ENCODE data around the gene IRAK1. TPM values are rescaled to one million over a fixed set of nuclear protein-coding genes. Genes with fewer than 3 reads are reported as not detected.

Gene IRAK1
- total and polyA plus RNA-seq, 10 of the 15 experiments (the other 5 are each of a cell fraction or from before 2014, with no cell fraction given) = 4.2 to 136 (median 39.5) TPM

- H4K20me1 ChIP-seq (ENCODE audit: control insufficient read depth, insufficient read depth) = no peaks in the 10 kb centered on the region
- no peak for DNase-seq (ENCODE audit: low read depth, low spot score)
- H3K4me3 ChIP-seq = peak overlapping the region; percentile 85
- TSS peak; percentile 46 for BruUV-seq (replicated peaks)
- peaks cover 0 to 5% of the 10 kb centered on the region in 2 experiments; a peak in 3 of 4 replicates for H3K36me3 ChIP-seq (ENCODE audit: control insufficient read depth in 2 of 2, insufficient read depth in 2 of 2, low read length in 1 of 2)
- no peak for FAIRE-seq
- POLR2A ChIA-PET = interaction anchor here (0.7 to 2.0 kb wide), 10 partner anchors 9 to 92 kb away, joined by 3 to 11 read pairs (median 3); partner anchors contain the start of gene HCFC1
- intact Hi-C loops (cut with micrococcal nuclease; ENCODE audit: unreplicated experiment) (no loop called here), in situ Hi-C loops (cut with MboI) (no loop called here)
- H3K9ac ChIP-seq (ENCODE audit: control insufficient read depth, insufficient read depth, low read length) = peak overlapping the region; percentile 86
- RAD21 ChIA-PET (ENCODE audit: unreplicated experiment) = interaction anchor here (1.1 to 1.8 kb wide), 6 partner anchors 11 to 96 kb away, joined by 3 to 10 read pairs (median 4); partner anchors contain the start of gene MECP2
- H3K27ac ChIP-seq (ENCODE audit: control insufficient read depth, insufficient read depth) = peak overlapping the region; percentile 82
- peak overlapping the region; percentile 66 for H3K4me2 ChIP-seq (ENCODE audit: control insufficient read depth, insufficient read depth)
- H3K79me2 ChIP-seq (ENCODE audit: control insufficient read depth, insufficient read depth, low read length) = peaks cover 41% of the 10 kb centered on the region
- peak; percentile 11 for ATAC-seq
- peaks cover 14% of the 10 kb centered on the region for H3K4me1 ChIP-seq (ENCODE audit: control insufficient read depth, insufficient read depth, low read length)
- TF ChIP-seq JUND (IDR thresholded peaks at IDR 0.05; ENCODE audit: low read depth, low read length) (no peak), ZNF207 (IDR thresholded peaks at IDR 0.05; ENCODE audit: borderline replicate concordance) (no peak), SMARCA5 (IDR thresholded peaks at IDR 0.05) (no peak), CBX3 (IDR thresholded peaks at IDR 0.05; ENCODE audit: borderline replicate concordance, low read depth) (no peak), KDM1A (IDR thresholded peaks at IDR 0.05; ENCODE audit: borderline replicate concordance) (no peak), ETV6 (conservative IDR thresholded peaks at IDR 0.05 in 1 of 2, IDR thresholded peaks at IDR 0.05 in 1 of 2; ENCODE audit: borderline replicate concordance in 1 of 2, low read depth in 1 of 2) (no peak), ZNF274 (IDR thresholded peaks at IDR 0.05; ENCODE audit: insufficient read depth, insufficient read length) (no peak), PAX5 (IDR thresholded peaks at IDR 0.05; ENCODE audit: borderline replicate concordance, low read depth, low read length) (no peak), NFXL1 (IDR thresholded peaks at IDR 0.05; ENCODE audit: borderline replicate concordance) (no peak), HDAC2 (IDR thresholded peaks at IDR 0.05) (no peak), NFYA (IDR thresholded peaks at IDR 0.05; ENCODE audit: borderline replicate concordance, low read depth, low read length) (no peak), EP300 (IDR thresholded peaks at IDR 0.05; ENCODE audit: borderline replicate concordance in 1 of 2, control insufficient read depth in 1 of 2, low read depth in 2 of 2, low read length in 2 of 2) (no peak), CTCF (IDR thresholded peaks at IDR 0.05 in 2 of 3, conservative IDR thresholded peaks at IDR 0.05 in 1 of 3; ENCODE audit: control insufficient read depth in 2 of 3, extremely low read depth in 1 of 3, insufficient read depth in 1 of 3, low read depth in 3 of 3, low read length in 3 of 3) (no peak), USF1 (IDR thresholded peaks at IDR 0.05; ENCODE audit: borderline replicate concordance, extremely low read length, insufficient read depth, low read depth, low read length) (no peak)
- no peak overlapping the region; the same call in 1 of the 2 replicates for H2AFZ ChIP-seq (ENCODE audit: control insufficient read depth, low read depth, low read length)
- no peaks in the 10 kb centered on the region for H3K27me3 ChIP-seq (replicated peaks in 1 of 2; ENCODE audit: control insufficient read depth in 2 of 2, insufficient read depth in 2 of 2, low read length in 1 of 2)
- WGBS (ENCODE audit: insufficient coverage, insufficient replicate concordance, low lambda C conversion rate, missing lambda C conversion rate) = 17% methylated on average over 15 of the region's 15 CpGs
- CTCF ChIA-PET = interaction anchor here (0.7 to 1.9 kb wide), 4 partner anchors 9 to 355 kb away, joined by 3 to 4 read pairs (median 4); no protein-coding TSS in a partner anchor
- SMC1A ChIA-PET (ENCODE audit: uncharacterized antibody, unreplicated experiment) = interaction anchor here (0.6 to 1.9 kb wide), 7 partner anchors 9 to 47 kb away, joined by 3 to 7 read pairs (median 3); partner anchors contain the start of gene HCFC1
- no peaks in the 10 kb centered on the region for H3K9me3 ChIP-seq (replicated peaks; ENCODE audit: control insufficient read depth, insufficient read depth, low read length)
Observed at GRCh38 chrX:154018518-154019060, 1.1 kb downstream of the IRAK1 start.
